ENCODE results near the gene CDH3. TPM values are rescaled to one million over a fixed set of nuclear protein-coding genes. Genes with fewer than 3 reads are reported as not detected.

Gene CDH3
- total RNA-seq, 2 donors from 2014 or later: 30.0 to 98.5 TPM

DNA sequence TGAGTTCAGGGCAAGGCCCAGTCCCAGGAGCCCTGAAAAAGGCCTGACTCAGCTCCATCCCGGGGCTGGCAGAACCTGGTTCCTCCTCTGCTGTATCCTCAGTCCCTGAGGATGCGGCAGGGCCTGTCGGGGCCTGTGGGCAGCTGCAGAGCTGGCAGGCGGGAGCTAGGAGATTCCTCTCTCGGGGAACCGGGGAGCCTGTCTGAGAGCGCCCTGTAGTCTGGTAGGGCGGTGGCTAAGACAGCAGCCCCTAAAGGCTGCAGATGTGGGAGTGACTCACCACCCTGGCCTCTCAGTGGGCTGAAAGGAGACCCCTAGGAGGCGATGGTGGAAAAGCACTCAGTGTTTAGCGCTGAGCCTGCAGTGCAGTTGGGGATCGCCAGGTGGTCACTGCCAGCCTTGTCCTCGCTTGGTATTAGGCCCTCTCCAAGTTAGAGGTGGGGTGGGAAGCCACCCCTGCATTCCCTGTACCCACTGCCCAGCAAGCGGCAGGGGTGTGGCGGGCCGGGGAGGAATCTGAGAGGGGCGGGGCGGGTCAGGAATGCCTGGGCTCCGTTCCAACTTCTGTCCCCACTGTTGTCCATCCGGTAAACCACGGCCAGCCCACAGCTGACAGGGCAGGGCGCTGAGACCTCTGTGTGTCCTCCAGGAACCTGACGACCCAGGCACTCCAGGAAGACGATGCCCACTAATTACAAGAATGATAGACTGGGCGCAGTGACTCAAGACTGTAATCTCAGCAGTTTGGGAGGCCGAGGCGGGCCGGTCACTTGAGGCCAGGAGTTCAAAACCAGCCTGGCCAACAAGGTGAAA, 62.4 kb downstream of the CDH3 start:
- Histone ChIP-seq H3K4me3 (no peak overlapping the region), H3K27ac (peak overlapping the region; percentile 14 to 15), H3K27me3 (replicated peaks; ENCODE audit: insufficient read depth) (no peaks in the 10 kb centered on the region), H3K9me3 (no peaks in the 10 kb centered on the region), H3K36me3 (no peaks in the 10 kb centered on the region), H3K4me1 (replicated peaks) (no peaks in the 10 kb centered on the region)
- DNase-seq (ENCODE audit: low spot score): peak; percentile 66
- TF ChIP-seq CTCF (IDR thresholded peaks at IDR 0.05) (peak in 1 of 4 experiments; percentile 35), POLR2A (IDR thresholded peaks at IDR 0.05) (no peak)
- intact Hi-C loops (cut with DNase I): loop anchor here (5.0 to 10.0 kb wide), 2 partner anchors 113 to 410 kb away; no protein-coding TSS in a partner anchor
- WGBS: 48% methylated on average over 27 of the region's 27 CpGs

DNA sequence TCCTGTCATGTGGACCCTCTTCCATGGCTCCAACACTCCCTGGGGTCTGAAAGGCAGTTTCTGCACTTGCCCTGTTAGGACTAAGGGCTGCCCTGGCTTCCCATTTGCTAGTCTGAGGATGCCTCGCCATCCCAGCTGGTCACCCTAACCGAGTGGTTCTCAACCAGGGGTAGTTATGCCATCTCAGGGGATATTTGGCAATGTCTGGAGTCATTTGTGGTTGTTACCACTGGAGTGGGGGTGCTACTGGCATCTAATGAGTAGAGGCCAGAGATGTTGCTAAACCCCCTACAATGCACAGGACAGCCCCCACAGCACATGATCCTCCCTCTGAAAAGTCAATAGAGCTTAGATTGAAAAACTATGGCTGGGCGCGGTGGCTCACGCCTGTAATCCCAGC, 65.1 kb downstream of the CDH3 start:
- intact Hi-C loops (cut with DNase I): no loop called here
- Histone ChIP-seq H3K27ac (no peak overlapping the region), H3K27me3 (replicated peaks; ENCODE audit: insufficient read depth) (no peaks in the 10 kb centered on the region), H3K4me3 (no peak overlapping the region), H3K4me1 (replicated peaks) (no peaks in the 10 kb centered on the region), H3K9me3 (no peaks in the 10 kb centered on the region), H3K36me3 (no peaks in the 10 kb centered on the region)
- no peak for TF ChIP-seq POLR2AphosphoS5 (IDR thresholded peaks at IDR 0.05)
- TF ChIP-seq CTCF (IDR thresholded peaks at IDR 0.05): no peak
- TF ChIP-seq POLR2A (IDR thresholded peaks at IDR 0.05): no peak
- DNase-seq (ENCODE audit: low spot score): no peak
- 89% methylated on average over 5 of the region's 5 CpGs for WGBS

GRCh38 chr16:68711421-68712139, 66.5 kb downstream of the CDH3 start:
- no peak for DNase-seq (ENCODE audit: low spot score)
- no peaks in the 10 kb centered on the region for H3K36me3 ChIP-seq
- H3K4me3 ChIP-seq: no peak overlapping the region
- TF ChIP-seq POLR2AphosphoS5 (IDR thresholded peaks at IDR 0.05) (no peak), POLR2A (IDR thresholded peaks at IDR 0.05) (no peak), CTCF (IDR thresholded peaks at IDR 0.05) (no peak)
- H3K27me3 ChIP-seq (replicated peaks; ENCODE audit: insufficient read depth): no peaks in the 10 kb centered on the region
- no peaks in the 10 kb centered on the region for H3K9me3 ChIP-seq
- no peak overlapping the region for H3K27ac ChIP-seq
- intact Hi-C loops (cut with DNase I): no loop called here
- H3K4me1 ChIP-seq (replicated peaks): no peaks in the 10 kb centered on the region
- 69% methylated on average over 14 of the region's 14 CpGs for WGBS

GRCh38 chr16:68713361-68713760, 68.3 kb downstream of the CDH3 start:
- intact Hi-C loops (cut with DNase I): no loop called here

More at GRCh38 chr16:68713361-68713760, 68.3 kb downstream of the CDH3 start:
- TF ChIP-seq POLR2AphosphoS5 (IDR thresholded peaks at IDR 0.05): no peak
- TF ChIP-seq CTCF (IDR thresholded peaks at IDR 0.05): no peak
- TF ChIP-seq POLR2A (IDR thresholded peaks at IDR 0.05): no peak
- Histone ChIP-seq H3K4me3 (no peak overlapping the region), H3K27me3 (replicated peaks; ENCODE audit: insufficient read depth) (no peaks in the 10 kb centered on the region), H3K27ac (no peak overlapping the region), H3K9me3 (no peaks in the 10 kb centered on the region), H3K36me3 (no peaks in the 10 kb centered on the region), H3K4me1 (replicated peaks) (no peaks in the 10 kb centered on the region)
- no peak for DNase-seq (ENCODE audit: low spot score)
- 63% methylated on average over 6 of the region's 6 CpGs for WGBS
